Liver (tissue), 9 donors: ENCODE measurements around the gene SMIM44. TPM values are rescaled to one million over a fixed set of nuclear protein-coding genes. Genes with fewer than 3 reads are reported as not detected.

ENCODE experiments used
- DNase-seq: peaks from one replicate; pipeline ENCODE4 v3.0.0-alpha.2; 2017; ENCODE audit warnings: low spot score
- H3K27ac ChIP-seq, 2 donors: one replicate each; pipeline ENCODE4 v1.7.0; 2013; ENCODE audit warnings: inconsistent platforms in 2 of 2, low read length in 2 of 2, control low read depth in 1 of 2, low read depth in 1 of 2, mild to moderate bottlenecking in 1 of 2
- H3K27me3 ChIP-seq, 4 donors: one replicate each; pipeline versions ENCODE4 v1.6.1 to v1.7.0; 2013; ENCODE audit warnings: low read length in 3 of 4, inconsistent platforms in 1 of 4, mild to moderate bottlenecking in 1 of 4, moderate library complexity in 1 of 4; ENCODE audit not compliant: control insufficient read depth in 4 of 4, insufficient read depth in 4 of 4
- H3K36me3 ChIP-seq, 4 donors: one replicate each; pipeline versions ENCODE4 v1.6.1 to v1.7.0; 2013; ENCODE audit warnings: low read length in 3 of 4, mild to moderate bottlenecking in 3 of 4, low read depth in 1 of 4, moderate library complexity in 1 of 4; ENCODE audit not compliant: control insufficient read depth in 4 of 4, insufficient read depth in 3 of 4
- H3K4me1 ChIP-seq, 4 donors: one replicate each; pipeline versions ENCODE4 v1.6.1 to v1.7.0; 2013; ENCODE audit warnings: low read length in 3 of 4, mild to moderate bottlenecking in 3 of 4, moderate library complexity in 1 of 4; ENCODE audit not compliant: control insufficient read depth in 4 of 4, insufficient read depth in 4 of 4
- H3K4me3 ChIP-seq, 3 donors: one replicate each; pipeline versions ENCODE4 v1.6.1 to v1.7.0; 2013; ENCODE audit warnings: low read length in 3 of 3, control low read depth in 1 of 3, low read depth in 1 of 3, mild to moderate bottlenecking in 1 of 3
- H3K9ac ChIP-seq, 2 donors: one replicate each; pipeline ENCODE4 v1.7.0; 2013; ENCODE audit warnings: low read length in 2 of 2, mild to moderate bottlenecking in 2 of 2, moderate library complexity in 2 of 2, control low read depth in 1 of 2, low read depth in 1 of 2
- H3K9me3 ChIP-seq, 4 donors: one replicate each; pipeline versions ENCODE4 v1.6.1 to v1.7.0; 2013; ENCODE audit warnings: low read length in 3 of 4; ENCODE audit not compliant: control insufficient read depth in 4 of 4
- EGR1 ChIP-seq, 2 donors: IDR thresholded peaks; 2 replicates each; pipeline ENCODE4 v1.6.1; 2016 to 2018; ENCODE audit warnings: antibody characterized with exemption in 2 of 2, low read depth in 2 of 2
- FOXA1 ChIP-seq: IDR thresholded peaks from 2 replicates; pipeline ENCODE4 v1.6.1; 2016; ENCODE audit warnings: antibody characterized with exemption
- FOXA2 ChIP-seq: IDR thresholded peaks from 2 replicates; pipeline ENCODE4 v1.6.1; 2016; ENCODE audit warnings: antibody characterized with exemption
- GABPA ChIP-seq, 2 donors: IDR thresholded peaks in 1 of 2; conservative IDR thresholded peaks in 1 of 2; 2 replicates each; pipeline ENCODE4 v1.6.1; 2016; ENCODE audit warnings: antibody characterized with exemption in 2 of 2, mild to moderate bottlenecking in 1 of 2, moderate library complexity in 1 of 2
- HNF4A ChIP-seq, 2 donors: conservative IDR thresholded peaks; 2 replicates each; pipeline ENCODE4 v1.6.1; 2016; ENCODE audit warnings: antibody characterized with exemption in 2 of 2, mild to moderate bottlenecking in 2 of 2
- HNF4G ChIP-seq: IDR thresholded peaks from 2 replicates; pipeline ENCODE4 v1.6.1; 2016; ENCODE audit warnings: antibody characterized with exemption
- JUND ChIP-seq, 2 donors: IDR thresholded peaks; 2 replicates each; pipeline ENCODE4 v1.6.1; 2016; ENCODE audit warnings: antibody characterized with exemption in 2 of 2
- NR2F2 ChIP-seq: IDR thresholded peaks from 2 replicates; pipeline ENCODE4 v1.6.1; 2016; ENCODE audit warnings: antibody characterized with exemption
- RAD21 ChIP-seq, 2 donors: IDR thresholded peaks; 2 replicates each; pipeline ENCODE4 v1.6.1; 2016; ENCODE audit warnings: antibody characterized with exemption in 2 of 2, mild to moderate bottlenecking in 2 of 2
- RXRA ChIP-seq, 2 donors: IDR thresholded peaks; 2 replicates each; pipeline ENCODE4 v1.6.1; 2017 to 2018; ENCODE audit warnings: antibody characterized with exemption in 2 of 2, mild to moderate bottlenecking in 1 of 2
- SP1 ChIP-seq: IDR thresholded peaks from 2 replicates; pipeline ENCODE4 v1.6.1; 2018; ENCODE audit warnings: antibody characterized with exemption, mild to moderate bottlenecking
- TAF1 ChIP-seq: conservative IDR thresholded peaks from 2 replicates; pipeline ENCODE4 v1.6.1; 2016; ENCODE audit warnings: antibody characterized with exemption, mild to moderate bottlenecking
- YY1 ChIP-seq: IDR thresholded peaks from 2 replicates; pipeline ENCODE4 v1.6.1; 2016; ENCODE audit warnings: antibody characterized with exemption, mild to moderate bottlenecking
- WGBS: extraction: QIAGEN DNeasy Blood & Tissue Kit; methylation state at CpG from one replicate; pipeline ENCODE4 v1.1.7; 2013; 5-methylcytosine and 5-hydroxymethylcytosine counted together
- polyA plus RNA-seq, 2 donors: library from polyadenylated mRNA; stranded (reverse) in 1 of 2; unstranded in 1 of 2; fragments of 200-250 nt in 1 of 2; fragments of >200 nt in 1 of 2; fragmentation: Nextera tagmentation in 1 of 2; extraction: Ambion mirVana in 1 of 2; gene quantifications; one replicate each; pipeline versions ENCODE4 v1.2.1 to v1.2.3, GENCODE V29; 2013 to 2015
- total RNA-seq, 2 donors: library from RNA; depleted of rRNA; stranded (reverse); fragments of >200 nt; gene quantifications; one replicate each; pipeline ENCODE4 v1.2.3, GENCODE V29; 2014
- TF ChIP-seq, protein P1 (sequence below): IDR thresholded peaks from 2 replicates; pipeline ENCODE4 v1.6.1; 2016; ENCODE audit warnings: antibody characterized with exemption
- TF ChIP-seq, protein P2 (sequence below): IDR thresholded peaks from 2 replicates; pipeline ENCODE4 v1.6.1; 2016; ENCODE audit warnings: antibody characterized with exemption, mild to moderate bottlenecking
- TF ChIP-seq, protein P3 (sequence below): fragments of 150-350 bp; IDR thresholded peaks from 2 replicates; pipeline ENCODE4 v1.5.1; 2017; ENCODE audit warnings: improper control_type of control experiment, low read depth, low read length; ENCODE audit not compliant: missing input control
- TF ChIP-seq, protein P4 (sequence below): IDR thresholded peaks from 2 replicates; pipeline ENCODE4 v1.6.1; 2016; ENCODE audit warnings: antibody characterized with exemption
- TF ChIP-seq, protein P5 (sequence below): IDR thresholded peaks from 2 replicates; pipeline ENCODE4 v1.6.1; 2016; ENCODE audit warnings: antibody characterized with exemption
- donor health status: healthy.
- donor health status: healthy.
- donor health status: healthy.
- donor health status: healthy.
- donor health status: healthy.

The SMIM44 gene
- total and polyA plus RNA-seq, 4 donors: not detected

DNA sequence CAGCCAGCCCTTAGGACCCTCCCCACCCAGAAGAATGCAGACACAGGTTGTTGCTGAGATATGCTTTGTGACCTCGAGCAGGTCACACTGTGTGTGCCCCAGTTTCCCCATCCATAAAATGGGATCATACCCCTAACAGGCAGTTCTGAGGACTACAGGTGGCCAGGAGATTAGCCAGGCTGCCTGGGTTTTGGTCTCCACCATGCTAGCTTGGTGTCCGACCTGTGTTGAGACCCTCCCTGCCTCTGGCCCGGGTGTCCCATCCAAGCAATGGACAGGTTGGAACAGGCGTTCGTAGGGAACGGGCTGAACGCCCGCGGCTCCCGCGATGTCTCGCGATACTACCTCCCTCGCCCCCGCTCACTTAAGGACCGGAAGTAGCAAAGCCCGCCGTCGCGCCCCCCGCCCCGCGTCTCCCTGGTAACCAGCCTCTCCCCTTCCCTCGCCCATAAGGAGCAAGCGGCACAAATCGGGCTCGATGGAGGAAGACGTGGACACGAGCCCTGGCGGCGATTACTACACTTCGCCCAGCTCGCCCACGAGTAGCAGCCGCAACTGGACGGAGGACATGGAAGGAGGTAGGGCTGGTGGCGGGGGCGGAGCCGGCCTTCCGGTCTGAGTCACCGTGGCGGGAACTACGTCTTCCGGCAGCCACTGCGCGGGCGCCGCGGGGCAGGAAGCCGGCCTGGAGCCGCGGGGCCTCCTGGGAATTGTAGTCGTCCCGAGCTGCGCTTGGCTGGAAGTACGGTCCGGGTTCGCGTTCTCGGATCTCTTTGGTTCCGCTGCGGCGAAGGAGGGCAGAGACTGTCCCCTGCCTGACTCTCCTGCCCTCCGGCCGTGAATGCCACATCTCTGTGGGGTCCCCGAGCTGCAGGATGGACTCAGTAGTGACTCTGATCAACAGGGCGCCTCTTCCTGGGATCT is 48.3 kb downstream of the SMIM44 start:
- peaks cover 4 to 28% (median 17%) of the 10 kb centered on the region in 4 donors for H3K4me1 ChIP-seq
- peak overlapping the region; percentile 4 to 11 for H3K9ac ChIP-seq
- H3K4me3 ChIP-seq: peak overlapping the region in 1 of 3 donors; percentile 12
- H3K27ac ChIP-seq: peak overlapping the region; percentile 66 to 76
- 44% methylated on average over 67 of the region's 67 CpGs for WGBS
- H3K9me3 ChIP-seq: no peaks in the 10 kb centered on the region
- TF ChIP-seq GABPA (IDR thresholded peaks at IDR 0.05 in 1 of 2, conservative IDR thresholded peaks at IDR 0.05 in 1 of 2) (peak; percentile 83 to 87), FOXA2 (no peak), RAD21 (IDR thresholded peaks at IDR 0.05) (peak in 1 of 2 donors; percentile 27), RXRA (IDR thresholded peaks at IDR 0.05) (no peak), FOXA1 (no peak), HNF4G (no peak), TAF1 (no peak), SP1 (peak; percentile 41), NR2F2 (no peak), JUND (IDR thresholded peaks at IDR 0.05) (peak; percentile 96), YY1 (no peak), EGR1 (IDR thresholded peaks at IDR 0.05; ENCODE audit: low read depth in 2 of 2) (peak in 1 of 2 donors; percentile 94), HNF4A (conservative IDR thresholded peaks at IDR 0.05) (no peak)
- TF ChIP-seq, protein P1, sequence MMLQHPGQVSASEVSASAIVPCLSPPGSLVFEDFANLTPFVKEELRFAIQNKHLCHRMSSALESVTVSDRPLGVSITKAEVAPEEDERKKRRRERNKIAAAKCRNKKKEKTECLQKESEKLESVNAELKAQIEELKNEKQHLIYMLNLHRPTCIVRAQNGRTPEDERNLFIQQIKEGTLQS: peak; percentile 68
- TF ChIP-seq, protein P2, sequence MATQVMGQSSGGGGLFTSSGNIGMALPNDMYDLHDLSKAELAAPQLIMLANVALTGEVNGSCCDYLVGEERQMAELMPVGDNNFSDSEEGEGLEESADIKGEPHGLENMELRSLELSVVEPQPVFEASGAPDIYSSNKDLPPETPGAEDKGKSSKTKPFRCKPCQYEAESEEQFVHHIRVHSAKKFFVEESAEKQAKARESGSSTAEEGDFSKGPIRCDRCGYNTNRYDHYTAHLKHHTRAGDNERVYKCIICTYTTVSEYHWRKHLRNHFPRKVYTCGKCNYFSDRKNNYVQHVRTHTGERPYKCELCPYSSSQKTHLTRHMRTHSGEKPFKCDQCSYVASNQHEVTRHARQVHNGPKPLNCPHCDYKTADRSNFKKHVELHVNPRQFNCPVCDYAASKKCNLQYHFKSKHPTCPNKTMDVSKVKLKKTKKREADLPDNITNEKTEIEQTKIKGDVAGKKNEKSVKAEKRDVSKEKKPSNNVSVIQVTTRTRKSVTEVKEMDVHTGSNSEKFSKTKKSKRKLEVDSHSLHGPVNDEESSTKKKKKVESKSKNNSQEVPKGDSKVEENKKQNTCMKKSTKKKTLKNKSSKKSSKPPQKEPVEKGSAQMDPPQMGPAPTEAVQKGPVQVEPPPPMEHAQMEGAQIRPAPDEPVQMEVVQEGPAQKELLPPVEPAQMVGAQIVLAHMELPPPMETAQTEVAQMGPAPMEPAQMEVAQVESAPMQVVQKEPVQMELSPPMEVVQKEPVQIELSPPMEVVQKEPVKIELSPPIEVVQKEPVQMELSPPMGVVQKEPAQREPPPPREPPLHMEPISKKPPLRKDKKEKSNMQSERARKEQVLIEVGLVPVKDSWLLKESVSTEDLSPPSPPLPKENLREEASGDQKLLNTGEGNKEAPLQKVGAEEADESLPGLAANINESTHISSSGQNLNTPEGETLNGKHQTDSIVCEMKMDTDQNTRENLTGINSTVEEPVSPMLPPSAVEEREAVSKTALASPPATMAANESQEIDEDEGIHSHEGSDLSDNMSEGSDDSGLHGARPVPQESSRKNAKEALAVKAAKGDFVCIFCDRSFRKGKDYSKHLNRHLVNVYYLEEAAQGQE: no peak
- TF ChIP-seq, protein P3, sequence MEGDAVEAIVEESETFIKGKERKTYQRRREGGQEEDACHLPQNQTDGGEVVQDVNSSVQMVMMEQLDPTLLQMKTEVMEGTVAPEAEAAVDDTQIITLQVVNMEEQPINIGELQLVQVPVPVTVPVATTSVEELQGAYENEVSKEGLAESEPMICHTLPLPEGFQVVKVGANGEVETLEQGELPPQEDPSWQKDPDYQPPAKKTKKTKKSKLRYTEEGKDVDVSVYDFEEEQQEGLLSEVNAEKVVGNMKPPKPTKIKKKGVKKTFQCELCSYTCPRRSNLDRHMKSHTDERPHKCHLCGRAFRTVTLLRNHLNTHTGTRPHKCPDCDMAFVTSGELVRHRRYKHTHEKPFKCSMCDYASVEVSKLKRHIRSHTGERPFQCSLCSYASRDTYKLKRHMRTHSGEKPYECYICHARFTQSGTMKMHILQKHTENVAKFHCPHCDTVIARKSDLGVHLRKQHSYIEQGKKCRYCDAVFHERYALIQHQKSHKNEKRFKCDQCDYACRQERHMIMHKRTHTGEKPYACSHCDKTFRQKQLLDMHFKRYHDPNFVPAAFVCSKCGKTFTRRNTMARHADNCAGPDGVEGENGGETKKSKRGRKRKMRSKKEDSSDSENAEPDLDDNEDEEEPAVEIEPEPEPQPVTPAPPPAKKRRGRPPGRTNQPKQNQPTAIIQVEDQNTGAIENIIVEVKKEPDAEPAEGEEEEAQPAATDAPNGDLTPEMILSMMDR: no peak
- TF ChIP-seq, protein P4, sequence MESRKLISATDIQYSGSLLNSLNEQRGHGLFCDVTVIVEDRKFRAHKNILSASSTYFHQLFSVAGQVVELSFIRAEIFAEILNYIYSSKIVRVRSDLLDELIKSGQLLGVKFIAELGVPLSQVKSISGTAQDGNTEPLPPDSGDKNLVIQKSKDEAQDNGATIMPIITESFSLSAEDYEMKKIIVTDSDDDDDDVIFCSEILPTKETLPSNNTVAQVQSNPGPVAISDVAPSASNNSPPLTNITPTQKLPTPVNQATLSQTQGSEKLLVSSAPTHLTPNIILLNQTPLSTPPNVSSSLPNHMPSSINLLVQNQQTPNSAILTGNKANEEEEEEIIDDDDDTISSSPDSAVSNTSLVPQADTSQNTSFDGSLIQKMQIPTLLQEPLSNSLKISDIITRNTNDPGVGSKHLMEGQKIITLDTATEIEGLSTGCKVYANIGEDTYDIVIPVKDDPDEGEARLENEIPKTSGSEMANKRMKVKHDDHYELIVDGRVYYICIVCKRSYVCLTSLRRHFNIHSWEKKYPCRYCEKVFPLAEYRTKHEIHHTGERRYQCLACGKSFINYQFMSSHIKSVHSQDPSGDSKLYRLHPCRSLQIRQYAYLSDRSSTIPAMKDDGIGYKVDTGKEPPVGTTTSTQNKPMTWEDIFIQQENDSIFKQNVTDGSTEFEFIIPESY: peak; percentile 97
- TF ChIP-seq, protein P5, sequence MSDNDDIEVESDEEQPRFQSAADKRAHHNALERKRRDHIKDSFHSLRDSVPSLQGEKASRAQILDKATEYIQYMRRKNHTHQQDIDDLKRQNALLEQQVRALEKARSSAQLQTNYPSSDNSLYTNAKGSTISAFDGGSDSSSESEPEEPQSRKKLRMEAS: no peak
- no peaks in the 10 kb centered on the region for H3K27me3 ChIP-seq
- H3K36me3 ChIP-seq: peaks cover 13 to 27% (median 19%) of the 10 kb centered on the region in 4 donors
- peak; percentile 96 for DNase-seq
